ENCODE data around the gene FRMD5. TPM values are rescaled to one million over a fixed set of nuclear protein-coding genes. Genes with fewer than 3 reads are reported as not detected.

Gene FRMD5
- total and polyA plus RNA-seq, 2 donors (not counting 1 experiment from before 2014, with no cell fraction given) = 1.9 to 4.3 TPM

DNA sequence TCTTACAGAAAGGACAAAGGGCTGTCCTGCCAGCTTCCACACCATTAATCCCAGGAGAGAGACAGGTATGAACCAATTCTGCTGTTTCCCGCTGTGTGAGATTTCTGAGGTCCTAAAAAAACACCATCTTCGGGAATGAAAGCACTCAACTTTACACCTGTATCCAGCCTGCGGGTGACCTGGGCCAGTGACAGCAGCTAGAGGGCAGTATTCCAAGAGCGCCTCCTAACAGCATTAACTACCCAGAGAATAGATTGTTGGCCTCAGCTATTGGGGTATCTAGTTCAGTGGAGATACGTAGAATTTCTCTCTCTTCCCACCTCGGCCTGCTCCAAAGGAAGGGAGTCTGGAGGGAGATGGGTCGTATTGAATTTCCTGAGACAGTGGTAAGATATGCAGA lies 313.1 kb downstream of the FRMD5 start:
- DNase-seq (ENCODE audit: low read depth in 2 of 2) = no peak
- H3K9ac ChIP-seq (ENCODE audit: insufficient read depth, low read length) = no peak overlapping the region
- H3K4me3 ChIP-seq (replicated peaks in 1 of 4; ENCODE audit: control extremely low read depth in 1 of 4, insufficient read depth in 1 of 4, low read depth in 3 of 4, low read length in 4 of 4) = no peak overlapping the region
- H2AFZ ChIP-seq (ENCODE audit: low read length) = no peak overlapping the region
- H3K9me3 ChIP-seq (ENCODE audit: control insufficient read depth, insufficient read depth, low read depth, low read length) = no peaks in the 10 kb centered on the region
- TF ChIP-seq CTCF (conservative IDR thresholded peaks at IDR 0.05 in 1 of 2, IDR thresholded peaks at IDR 0.05 in 1 of 2; ENCODE audit: low read depth in 1 of 2, low read length in 2 of 2) (peak; percentile 22 to 43), EZH2 (IDR thresholded peaks at IDR 0.05; ENCODE audit: low read length, missing control alignments) (no peak)
- H3K27me3 ChIP-seq (ENCODE audit: control insufficient read depth, insufficient read depth, low read length) = no peaks in the 10 kb centered on the region
- peaks cover 5% of the 10 kb centered on the region for H3K36me3 ChIP-seq (ENCODE audit: control insufficient read depth, insufficient read depth, low read length)
- H3K4me1 ChIP-seq (ENCODE audit: control insufficient read depth, extremely low read depth, insufficient read depth, low read length) = no peaks in the 10 kb centered on the region
- H3K27ac ChIP-seq (ENCODE audit: insufficient read depth, low read length) = no peak overlapping the region
- H4K20me1 ChIP-seq (ENCODE audit: control insufficient read depth, extremely low read depth, insufficient read depth, low read length) = no peaks in the 10 kb centered on the region
- H3K4me2 ChIP-seq (ENCODE audit: extremely low read depth, insufficient read depth, low read length) = no peak overlapping the region
- no peaks in the 10 kb centered on the region for H3K79me2 ChIP-seq (ENCODE audit: control insufficient read depth, insufficient read depth, low read length)

GRCh38 chr15:43881245-43881644 lies 313.8 kb downstream of the FRMD5 start:
- Histone ChIP-seq H3K27me3 (ENCODE audit: control insufficient read depth, insufficient read depth, low read length) (no peaks in the 10 kb centered on the region), H3K4me1 (ENCODE audit: control insufficient read depth, extremely low read depth, insufficient read depth, low read length) (no peaks in the 10 kb centered on the region), H3K79me2 (ENCODE audit: control insufficient read depth, insufficient read depth, low read length) (no peaks in the 10 kb centered on the region), H3K9ac (ENCODE audit: insufficient read depth, low read length) (no peak overlapping the region), H4K20me1 (ENCODE audit: control insufficient read depth, extremely low read depth, insufficient read depth, low read length) (no peaks in the 10 kb centered on the region), H2AFZ (ENCODE audit: low read length) (no peak overlapping the region), H3K27ac (ENCODE audit: insufficient read depth, low read length) (no peak overlapping the region), H3K36me3 (ENCODE audit: control insufficient read depth, insufficient read depth, low read length) (peaks cover 5% of the 10 kb centered on the region), H3K9me3 (ENCODE audit: control insufficient read depth, insufficient read depth, low read depth, low read length) (no peaks in the 10 kb centered on the region), H3K4me3 (replicated peaks in 1 of 4; ENCODE audit: control extremely low read depth in 1 of 4, insufficient read depth in 1 of 4, low read depth in 3 of 4, low read length in 4 of 4) (no peak overlapping the region), H3K4me2 (ENCODE audit: extremely low read depth, insufficient read depth, low read length) (no peak overlapping the region)
- DNase-seq (ENCODE audit: low read depth in 2 of 2) = no peak
- TF ChIP-seq CTCF (conservative IDR thresholded peaks at IDR 0.05 in 1 of 2, IDR thresholded peaks at IDR 0.05 in 1 of 2; ENCODE audit: low read depth in 1 of 2, low read length in 2 of 2) (no peak), EZH2 (IDR thresholded peaks at IDR 0.05; ENCODE audit: low read length, missing control alignments) (no peak)

DNA sequence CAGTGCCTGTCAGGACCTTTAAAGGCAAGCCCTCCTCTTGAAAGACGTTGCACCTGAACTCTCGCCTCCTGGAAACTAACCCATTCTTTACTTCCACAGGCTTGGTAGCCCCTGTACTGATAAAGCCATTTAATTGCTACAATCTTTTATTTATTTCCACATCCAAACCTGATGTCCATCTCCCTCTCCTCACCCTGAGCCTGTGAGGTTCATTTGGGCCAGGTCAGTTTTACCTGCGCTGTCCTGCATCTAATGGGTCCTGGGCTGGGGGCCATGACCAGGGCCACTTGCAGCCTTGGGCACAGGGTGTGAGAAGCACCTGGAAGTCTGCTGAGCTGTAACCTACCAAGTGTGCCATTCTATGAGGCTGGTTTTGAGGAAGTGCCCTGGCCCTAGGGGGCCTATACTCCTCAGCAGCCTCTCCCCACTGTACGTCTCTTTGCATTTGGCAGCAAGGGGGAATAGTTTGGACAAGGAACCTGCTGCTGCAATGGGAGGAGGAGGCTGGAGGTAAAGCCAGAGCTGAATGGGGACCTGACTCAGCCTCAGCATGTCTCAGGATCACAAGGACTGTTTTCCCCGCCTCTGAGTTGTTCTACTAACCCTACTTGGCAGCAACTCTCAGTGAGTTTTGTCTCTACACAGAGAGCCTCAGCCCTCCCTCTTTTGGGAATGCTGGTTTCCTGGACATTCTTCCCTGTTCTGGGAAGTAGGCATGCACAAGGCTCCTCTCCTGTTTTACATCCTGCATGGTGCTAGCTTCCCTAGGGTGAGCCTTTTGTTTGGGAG lies 314.5 kb downstream of the FRMD5 start:
- no peaks in the 10 kb centered on the region for H3K27me3 ChIP-seq (ENCODE audit: control insufficient read depth, insufficient read depth, low read length)
- H2AFZ ChIP-seq (ENCODE audit: low read length) = no peak overlapping the region
- peaks cover 3% of the 10 kb centered on the region for H3K36me3 ChIP-seq (ENCODE audit: control insufficient read depth, insufficient read depth, low read length)
- no peaks in the 10 kb centered on the region for H3K79me2 ChIP-seq (ENCODE audit: control insufficient read depth, insufficient read depth, low read length)
- no peaks in the 10 kb centered on the region for H4K20me1 ChIP-seq (ENCODE audit: control insufficient read depth, extremely low read depth, insufficient read depth, low read length)
- H3K9me3 ChIP-seq (ENCODE audit: control insufficient read depth, insufficient read depth, low read depth, low read length) = no peaks in the 10 kb centered on the region
- peak in 1 of 2 donors; percentile 25 for DNase-seq (ENCODE audit: low read depth in 2 of 2)
- TF ChIP-seq EZH2 (IDR thresholded peaks at IDR 0.05; ENCODE audit: low read length, missing control alignments) (no peak), CTCF (conservative IDR thresholded peaks at IDR 0.05 in 1 of 2, IDR thresholded peaks at IDR 0.05 in 1 of 2; ENCODE audit: low read depth in 1 of 2, low read length in 2 of 2) (no peak)
- H3K4me3 ChIP-seq (replicated peaks in 1 of 4; ENCODE audit: control extremely low read depth in 1 of 4, insufficient read depth in 1 of 4, low read depth in 3 of 4, low read length in 4 of 4) = no peak overlapping the region
- H3K4me2 ChIP-seq (ENCODE audit: extremely low read depth, insufficient read depth, low read length) = no peak overlapping the region
- no peaks in the 10 kb centered on the region for H3K4me1 ChIP-seq (ENCODE audit: control insufficient read depth, extremely low read depth, insufficient read depth, low read length)
- H3K27ac ChIP-seq (ENCODE audit: insufficient read depth, low read length) = no peak overlapping the region
- no peak overlapping the region for H3K9ac ChIP-seq (ENCODE audit: insufficient read depth, low read length)

Data from fibroblast of lung (primary cell).